KOPT-K1 (cell line): Measurements from ENCODE around the gene TSKU.

Source experiments
- H3K27ac ChIP-seq: fragments of 200-600 bp; sonication (generic); 2 replicates; pipeline ENCODE4 v1.5.1; 2016; ENCODE audit warnings: antibody characterized with exemption, mild to moderate bottlenecking, low read depth, low read length; ENCODE audit not compliant: poor library complexity, severe bottlenecking
- H3K36me3 ChIP-seq: fragments of 200-600 bp; sonication (generic); 2 replicates; pipeline ENCODE4 v1.5.1; 2017; ENCODE audit warnings: antibody characterized with exemption, mild to moderate bottlenecking, low read length, moderate library complexity; ENCODE audit not compliant: insufficient read depth
- H3K9me3 ChIP-seq: fragments of 200-600 bp; sonication (generic); 2 replicates; pipeline ENCODE4 v1.5.1; 2017; ENCODE audit warnings: antibody characterized with exemption, low read length, mild to moderate bottlenecking; ENCODE audit not compliant: insufficient read depth, poor library complexity, severe bottlenecking

TSKU gene

DNA sequence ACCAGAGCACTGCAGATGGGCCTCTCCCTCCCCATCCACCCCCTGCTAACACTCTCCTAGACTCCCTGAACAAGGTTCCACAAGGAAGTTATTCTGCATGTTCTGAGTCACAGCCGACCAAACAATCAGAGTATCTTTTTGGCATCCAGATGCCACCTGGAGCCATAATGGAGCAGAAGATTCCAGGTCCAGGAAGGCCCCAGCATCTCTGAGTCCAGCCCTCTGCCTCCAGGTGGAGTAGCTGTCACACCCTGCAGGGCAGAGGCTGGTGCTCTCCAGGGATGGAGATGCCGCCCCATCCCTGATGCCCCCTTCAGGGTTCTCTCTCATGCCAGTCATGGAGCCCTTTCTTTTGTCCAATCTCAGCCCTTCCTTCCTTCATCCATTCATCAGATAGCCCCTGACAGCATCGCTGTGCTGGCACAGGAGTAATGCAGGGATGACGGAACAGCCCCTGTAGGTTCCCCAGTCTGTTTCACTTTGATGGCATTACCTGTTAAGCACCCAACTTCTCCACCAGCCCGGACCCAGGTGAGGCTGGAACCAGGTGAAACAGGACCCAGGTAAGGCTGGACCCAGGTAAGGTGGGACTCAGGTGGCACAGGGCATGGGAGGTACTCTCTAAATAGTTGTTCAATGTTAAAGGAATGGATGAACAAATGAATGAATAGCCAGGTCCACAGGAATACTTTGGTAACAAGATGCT, 20.1 kb upstream of the TSKU start:
- Histone ChIP-seq H3K36me3 (no peaks in the 10 kb centered on the region), H3K27ac (no peak overlapping the region), H3K9me3 (no peaks in the 10 kb centered on the region)

GRCh38 chr11:76763573-76764346, 19.4 kb upstream of the TSKU start:
- Histone ChIP-seq H3K36me3 (no peaks in the 10 kb centered on the region), H3K27ac (no peak overlapping the region), H3K9me3 (no peaks in the 10 kb centered on the region)

GRCh38 chr11:76764941-76765665, 18.1 kb upstream of the TSKU start:
- no peaks in the 10 kb centered on the region for H3K36me3 ChIP-seq
- H3K27ac ChIP-seq = no peak overlapping the region
- H3K9me3 ChIP-seq = no peaks in the 10 kb centered on the region

GRCh38 chr11:76765863-76766350, 17.2 kb upstream of the TSKU start:
- H3K36me3 ChIP-seq = no peaks in the 10 kb centered on the region
- no peak overlapping the region for H3K27ac ChIP-seq
- no peaks in the 10 kb centered on the region for H3K9me3 ChIP-seq

DNA sequence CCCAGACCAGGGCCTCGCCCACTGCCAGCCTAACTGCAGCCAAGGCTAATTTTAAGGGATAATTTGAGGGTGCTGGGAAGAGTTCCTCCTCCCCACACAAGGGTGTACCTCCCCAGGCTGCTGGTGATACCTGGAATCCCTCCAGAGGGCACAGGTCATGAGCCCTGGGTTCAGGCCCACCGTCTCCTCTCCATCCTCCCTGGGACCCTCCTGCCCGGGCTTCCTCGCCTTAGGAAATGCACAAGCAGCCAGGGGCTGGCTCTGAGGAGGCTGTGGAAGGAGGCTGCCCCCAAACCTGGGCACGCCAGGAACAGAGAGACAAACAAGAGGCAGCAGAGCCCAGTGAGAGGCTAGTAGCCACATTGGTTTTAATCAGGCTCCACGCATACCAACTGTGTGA, 16.6 kb upstream of the TSKU start:
- Histone ChIP-seq H3K27ac (no peak overlapping the region), H3K36me3 (no peaks in the 10 kb centered on the region), H3K9me3 (no peaks in the 10 kb centered on the region)

DNA sequence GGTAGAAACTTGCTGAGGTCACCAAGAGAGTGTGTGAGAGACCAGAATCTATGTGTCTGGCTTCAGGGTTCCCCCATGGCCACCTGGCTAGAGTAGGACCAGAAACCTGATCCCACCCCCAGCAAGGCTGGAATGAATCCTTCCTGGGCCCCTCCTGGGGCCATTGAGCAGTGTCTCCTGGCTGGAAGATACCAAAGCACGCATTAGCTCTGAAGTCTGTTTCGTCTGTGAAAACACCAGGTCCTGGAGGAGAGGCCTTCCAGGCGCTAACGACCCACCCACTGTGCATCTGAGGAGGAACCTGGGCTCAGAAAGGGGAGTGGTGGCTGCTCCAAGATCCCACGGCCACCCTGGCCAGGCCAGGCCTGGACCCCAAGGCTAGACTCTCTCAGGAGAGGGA, 15.5 kb upstream of the TSKU start:
- no peaks in the 10 kb centered on the region for H3K9me3 ChIP-seq
- H3K27ac ChIP-seq = peak overlapping the region; percentile 20
- no peaks in the 10 kb centered on the region for H3K36me3 ChIP-seq

- Histone ChIP-seq H3K36me3 (no peaks in the 10 kb centered on the region), H3K9me3 (no peaks in the 10 kb centered on the region), H3K27ac (peak overlapping the region; percentile 20)
These were observed 14.9 kb upstream of the TSKU start for GRCh38 chr11:76768088-76768908.

DNA sequence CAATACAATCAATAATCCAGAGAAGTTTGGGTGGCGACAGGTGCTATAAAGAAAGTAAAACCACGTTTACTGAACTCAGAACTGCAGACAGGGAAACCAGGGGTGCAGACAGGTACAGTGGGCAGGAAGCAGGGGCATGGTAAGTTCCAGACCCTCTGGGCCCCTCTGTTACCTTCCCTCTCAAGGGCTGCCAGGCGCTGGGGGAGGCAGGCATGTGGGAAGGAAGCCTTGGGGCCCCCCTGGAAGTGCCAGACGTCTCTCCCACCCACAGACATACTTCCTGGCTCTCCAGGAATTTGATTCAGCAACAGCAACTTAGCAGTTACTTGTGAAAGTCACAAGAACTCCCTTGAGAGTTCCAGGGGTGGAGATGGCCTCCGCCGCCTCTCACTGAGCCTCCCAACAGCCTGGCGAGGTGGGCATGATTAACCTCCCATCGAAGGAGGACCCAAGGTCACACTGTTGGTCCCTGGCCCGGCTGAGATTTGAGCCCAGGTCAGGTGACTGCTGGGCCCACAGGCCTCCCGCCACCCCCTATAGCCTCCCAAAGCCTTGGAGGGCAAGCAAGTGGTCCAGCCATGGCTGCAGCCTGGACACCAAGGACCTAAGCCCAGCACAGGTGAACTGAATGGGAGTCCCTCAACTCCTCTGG, 14.1 kb upstream of the TSKU start:
- no peaks in the 10 kb centered on the region for H3K9me3 ChIP-seq
- H3K36me3 ChIP-seq = no peaks in the 10 kb centered on the region
- peak overlapping the region; percentile 12 for H3K27ac ChIP-seq

- Histone ChIP-seq H3K36me3 (no peaks in the 10 kb centered on the region), H3K9me3 (no peaks in the 10 kb centered on the region), H3K27ac (no peak overlapping the region)
These were observed 13.2 kb upstream of the TSKU start for GRCh38 chr11:76769645-76770586.

DNA sequence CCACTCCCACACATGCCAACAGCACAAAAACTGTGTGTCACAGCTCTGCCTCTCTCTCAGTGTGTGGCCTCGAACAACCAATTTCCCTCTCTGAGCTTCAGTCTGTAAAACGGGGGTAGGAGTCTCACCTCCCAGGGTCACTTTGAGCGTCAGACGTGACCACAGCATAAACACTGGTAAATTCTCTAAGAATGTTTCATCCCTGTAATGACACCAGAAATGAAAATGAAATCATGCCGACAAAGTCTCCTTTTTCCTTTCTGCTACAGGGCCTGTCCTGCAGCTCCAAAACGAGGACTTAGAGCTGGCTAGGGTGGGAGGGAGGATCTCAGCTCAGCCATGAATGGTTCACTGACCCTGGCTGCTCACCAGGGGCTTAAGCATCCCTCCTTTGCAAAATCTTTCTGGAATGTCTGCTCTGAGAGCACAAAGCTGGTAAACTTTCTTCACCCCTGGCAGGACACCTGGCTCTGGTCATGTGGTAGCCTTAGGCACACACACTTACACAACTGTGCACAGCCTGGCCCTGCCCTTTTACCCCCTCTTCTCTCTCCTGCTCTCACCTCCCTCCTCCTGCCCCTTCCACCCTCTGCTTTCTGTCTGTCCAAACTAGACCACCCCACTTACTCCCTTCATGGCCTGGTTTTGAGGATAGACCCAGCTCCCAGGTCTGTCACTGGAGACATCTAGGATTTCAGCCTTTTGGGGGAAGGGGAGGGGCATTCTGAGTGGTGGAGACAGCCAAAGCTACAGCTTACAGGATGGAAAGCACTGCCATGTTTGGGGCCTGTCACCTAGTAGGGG, 12.3 kb upstream of the TSKU start:
- Histone ChIP-seq H3K9me3 (no peaks in the 10 kb centered on the region), H3K27ac (no peak overlapping the region), H3K36me3 (no peaks in the 10 kb centered on the region)

DNA sequence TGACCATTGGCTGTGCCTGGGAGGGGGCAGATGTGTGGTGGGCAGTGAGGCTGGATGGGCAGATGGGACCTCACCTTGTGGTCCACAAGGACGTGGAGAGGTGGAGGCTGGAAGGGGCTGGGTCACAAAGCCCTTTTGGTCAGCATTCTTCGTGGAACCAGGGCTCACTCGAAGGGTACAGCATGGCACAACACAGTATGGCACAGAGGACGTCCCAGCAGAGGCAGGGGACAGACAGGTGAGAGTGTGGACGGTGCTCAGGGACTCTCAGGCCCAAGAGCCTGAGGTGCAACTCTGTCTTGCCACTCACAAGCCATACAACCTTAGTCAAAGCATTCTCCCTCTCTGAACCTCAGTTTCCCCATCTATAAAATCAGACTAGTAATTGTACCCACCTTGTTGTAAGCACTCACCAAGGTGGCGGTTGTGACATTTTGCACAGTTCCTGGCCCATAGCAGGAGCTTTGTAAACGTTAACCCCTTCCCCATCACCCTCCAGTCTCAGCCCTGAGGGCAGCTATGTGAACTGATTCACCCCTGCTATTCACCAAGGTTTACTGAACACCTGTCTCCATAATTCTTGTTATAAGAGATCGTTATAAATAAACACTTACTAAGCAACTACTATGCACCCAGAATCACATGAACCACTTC, 11.6 kb upstream of the TSKU start:
- Histone ChIP-seq H3K27ac (no peak overlapping the region), H3K36me3 (no peaks in the 10 kb centered on the region), H3K9me3 (peaks cover 7% of the 10 kb centered on the region)

- no peaks in the 10 kb centered on the region for H3K36me3 ChIP-seq
- H3K9me3 ChIP-seq = peaks cover 14% of the 10 kb centered on the region
- no peak overlapping the region for H3K27ac ChIP-seq
These were observed 10.9 kb upstream of the TSKU start for GRCh38 chr11:76772100-76772782.
